Heart left ventricle (tissue), 13 donors: Measurements from ENCODE around the gene AGTR2.
"Not testable (repeated sequence)": the region's sequence is repeated elsewhere in the genome, so short reads cannot be mapped to it uniquely, and the experiment has no call there.

Source experiments
- POLR2A ChIP-seq, 2 donors: fragments of 450-650 bp; IDR thresholded peaks; one replicate each; pipeline ENCODE4 v1.6.1; 2017; ENCODE audit warnings: antibody characterized with exemption in 2 of 2, mild to moderate bottlenecking in 2 of 2, moderate library complexity in 2 of 2
- TF ChIP-seq, protein P1 (sequence below), 12 donors: fragments of 200-600 bp; sonication (generic) in 4 of 12; IDR thresholded peaks; one replicate each; pipeline versions ENCODE4 v1.5.0 to v1.8.0; 2018 to 2022; ENCODE audit warnings: antibody characterized with exemption in 12 of 12, mild to moderate bottlenecking in 5 of 12
- donor health status: ischemic (EF 13 %, LVEDD 7.1; RV severe dilation, severe dysfunction).
- donor health status: DM: no; HTN: yes; CAD: no.
- donor health status: DM: no; HTN: no; CAD: no.
- donor health status: ischemic (EF 25% LVEDD 6.9; RV normal size, moderate dysfunction).
- donor health status: ischemic (EF 25% LVEDD 5.7; RV mildly dilated, moderate dysfunction).
- donor health status: ischemic (EF 35%, LVEDD 5.7; RV mildly dilated, moderate dysfunction).
- donor health status: nonischemic (EF 11% LVEDD 7.7; RV severe dilation, severe dysfunction).
- donor health status: DM: yes; HTN: yes; CAD: no.
- donor health status: PGD.
- donor health status: ischemic (EF 29% LVEDD 5.4; RV normal size, mild dysfunction).
- donor health status: nonischemic (EF 23%, LVEDD 6.1; RV moderate dilation, normal function).

DNA sequence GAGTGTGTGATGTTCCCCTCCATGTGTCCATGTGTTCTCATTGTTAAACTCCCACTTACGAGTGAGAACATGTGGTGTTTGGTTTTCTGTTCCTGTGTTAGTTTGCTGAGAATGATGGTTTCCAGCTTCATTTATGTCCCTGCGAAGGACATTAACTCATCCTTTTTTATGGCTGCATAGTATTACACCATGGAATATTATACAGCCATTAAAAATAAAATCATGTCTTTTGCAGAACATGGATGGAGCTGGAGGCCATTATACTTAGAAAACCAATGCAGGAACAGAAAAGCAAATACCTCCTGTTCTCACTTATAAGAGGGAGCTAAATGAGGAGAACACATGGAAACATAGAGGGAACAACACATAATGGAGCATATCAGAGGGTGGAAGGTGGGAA lies 46.5 kb downstream of the AGTR2 start:
- TF ChIP-seq, protein P1, sequence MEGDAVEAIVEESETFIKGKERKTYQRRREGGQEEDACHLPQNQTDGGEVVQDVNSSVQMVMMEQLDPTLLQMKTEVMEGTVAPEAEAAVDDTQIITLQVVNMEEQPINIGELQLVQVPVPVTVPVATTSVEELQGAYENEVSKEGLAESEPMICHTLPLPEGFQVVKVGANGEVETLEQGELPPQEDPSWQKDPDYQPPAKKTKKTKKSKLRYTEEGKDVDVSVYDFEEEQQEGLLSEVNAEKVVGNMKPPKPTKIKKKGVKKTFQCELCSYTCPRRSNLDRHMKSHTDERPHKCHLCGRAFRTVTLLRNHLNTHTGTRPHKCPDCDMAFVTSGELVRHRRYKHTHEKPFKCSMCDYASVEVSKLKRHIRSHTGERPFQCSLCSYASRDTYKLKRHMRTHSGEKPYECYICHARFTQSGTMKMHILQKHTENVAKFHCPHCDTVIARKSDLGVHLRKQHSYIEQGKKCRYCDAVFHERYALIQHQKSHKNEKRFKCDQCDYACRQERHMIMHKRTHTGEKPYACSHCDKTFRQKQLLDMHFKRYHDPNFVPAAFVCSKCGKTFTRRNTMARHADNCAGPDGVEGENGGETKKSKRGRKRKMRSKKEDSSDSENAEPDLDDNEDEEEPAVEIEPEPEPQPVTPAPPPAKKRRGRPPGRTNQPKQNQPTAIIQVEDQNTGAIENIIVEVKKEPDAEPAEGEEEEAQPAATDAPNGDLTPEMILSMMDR (IDR thresholded peaks at IDR 0.05): not testable (repeated sequence)
- TF ChIP-seq POLR2A (IDR thresholded peaks at IDR 0.05): not testable (repeated sequence)
